ENCODE data around the gene MRPL17. TPM values are rescaled to one million over a fixed set of nuclear protein-coding genes. Genes with fewer than 3 reads are reported as not detected.

MRPL17 gene
- total RNA-seq, 1 experiment from 2014 or later = 78.1 TPM

- Histone ChIP-seq H3K79me2 (ENCODE audit: low read length) (no peaks in the 10 kb centered on the region), H3F3A (ENCODE audit: low read length, unreplicated experiment) (no peaks in the 10 kb centered on the region), H3K36me3 (ENCODE audit: low read depth, low read length) (no peaks in the 10 kb centered on the region), H3K9me2 (replicated peaks; ENCODE audit: low read length) (no peaks in the 10 kb centered on the region), H3K27ac (ENCODE audit: low read length) (no peak overlapping the region), H3K4me2 (ENCODE audit: low read length) (no peak overlapping the region), H3K9ac (ENCODE audit: low read length) (no peak overlapping the region), H3K4me1 (ENCODE audit: insufficient read depth, low read length) (no peaks in the 10 kb centered on the region), H2AFZ (ENCODE audit: low read length) (no peak overlapping the region), H3K4me3 (ENCODE audit: low read length) (no peak overlapping the region), H3K27me3 (ENCODE audit: low read length) (no peaks in the 10 kb centered on the region), H4K20me1 (ENCODE audit: low read length) (no peaks in the 10 kb centered on the region), H3K9me3 (ENCODE audit: low read length) (no peaks in the 10 kb centered on the region)
- no peak for ATAC-seq
- intact Hi-C loops (cut with micrococcal nuclease) = no loop called here
- POLR2A ChIA-PET (ENCODE audit: unreplicated experiment) = no interaction called here
- DNase-seq = no peak
- CTCF ChIA-PET = no interaction called here
- TF ChIP-seq, protein P1, sequence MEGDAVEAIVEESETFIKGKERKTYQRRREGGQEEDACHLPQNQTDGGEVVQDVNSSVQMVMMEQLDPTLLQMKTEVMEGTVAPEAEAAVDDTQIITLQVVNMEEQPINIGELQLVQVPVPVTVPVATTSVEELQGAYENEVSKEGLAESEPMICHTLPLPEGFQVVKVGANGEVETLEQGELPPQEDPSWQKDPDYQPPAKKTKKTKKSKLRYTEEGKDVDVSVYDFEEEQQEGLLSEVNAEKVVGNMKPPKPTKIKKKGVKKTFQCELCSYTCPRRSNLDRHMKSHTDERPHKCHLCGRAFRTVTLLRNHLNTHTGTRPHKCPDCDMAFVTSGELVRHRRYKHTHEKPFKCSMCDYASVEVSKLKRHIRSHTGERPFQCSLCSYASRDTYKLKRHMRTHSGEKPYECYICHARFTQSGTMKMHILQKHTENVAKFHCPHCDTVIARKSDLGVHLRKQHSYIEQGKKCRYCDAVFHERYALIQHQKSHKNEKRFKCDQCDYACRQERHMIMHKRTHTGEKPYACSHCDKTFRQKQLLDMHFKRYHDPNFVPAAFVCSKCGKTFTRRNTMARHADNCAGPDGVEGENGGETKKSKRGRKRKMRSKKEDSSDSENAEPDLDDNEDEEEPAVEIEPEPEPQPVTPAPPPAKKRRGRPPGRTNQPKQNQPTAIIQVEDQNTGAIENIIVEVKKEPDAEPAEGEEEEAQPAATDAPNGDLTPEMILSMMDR (conservative IDR thresholded peaks at IDR 0.05; ENCODE audit: low read depth, low read length) = no peak
- TF ChIP-seq EZH2 (IDR thresholded peaks at IDR 0.05; ENCODE audit: low read length, unreplicated experiment) = no peak
- no TSS peak for BruUV-seq (replicated peaks)
These were observed 47.8 kb downstream of the MRPL17 start for GRCh38 chr11:6635082-6635932.

GRCh38 chr11:6634534-6634933, 48.6 kb downstream of the MRPL17 start:
- POLR2A ChIA-PET (ENCODE audit: unreplicated experiment) = no interaction called here
- H3K36me3 ChIP-seq (ENCODE audit: low read depth, low read length) = no peaks in the 10 kb centered on the region
- ATAC-seq (no peak), DNase-seq (no peak)
- no peaks in the 10 kb centered on the region for H4K20me1 ChIP-seq (ENCODE audit: low read length)
- H3K9me3 ChIP-seq (ENCODE audit: low read length) = no peaks in the 10 kb centered on the region
- no peaks in the 10 kb centered on the region for H3F3A ChIP-seq (ENCODE audit: low read length, unreplicated experiment)
- no TSS peak for BruUV-seq (replicated peaks)
- no peak overlapping the region for H3K27ac ChIP-seq (ENCODE audit: low read length)
- no peaks in the 10 kb centered on the region for H3K27me3 ChIP-seq (ENCODE audit: low read length)
- H3K9ac ChIP-seq (ENCODE audit: low read length) = no peak overlapping the region
- no peaks in the 10 kb centered on the region for H3K79me2 ChIP-seq (ENCODE audit: low read length)
- H3K4me1 ChIP-seq (ENCODE audit: insufficient read depth, low read length) = no peaks in the 10 kb centered on the region
- CTCF ChIA-PET = no interaction called here
- intact Hi-C loops (cut with micrococcal nuclease) = no loop called here
- no peak for TF ChIP-seq EZH2phosphoT487 (IDR thresholded peaks at IDR 0.05; ENCODE audit: borderline replicate concordance, low read length)
- TF ChIP-seq, protein P1 (conservative IDR thresholded peaks at IDR 0.05; ENCODE audit: low read depth, low read length) = no peak
- no peak for TF ChIP-seq EZH2 (IDR thresholded peaks at IDR 0.05; ENCODE audit: low read length, unreplicated experiment)
- H3K4me2 ChIP-seq (ENCODE audit: low read length) = no peak overlapping the region
- no peaks in the 10 kb centered on the region for H3K9me2 ChIP-seq (replicated peaks; ENCODE audit: low read length)
- H2AFZ ChIP-seq (ENCODE audit: low read length) = no peak overlapping the region
- no peak overlapping the region for H3K4me3 ChIP-seq (ENCODE audit: low read length)
